Colon (tissue), 2 donors: Measurements from ENCODE around the gene PPP1R12A.
"Not testable (repeated sequence)": the region's sequence is repeated elsewhere in the genome, so short reads cannot be mapped to it uniquely, and the experiment has no call there.

Source experiments
- FAIRE-seq: peaks from 2 replicates; lab custom pipeline; 2012; peaks lifted over from hg19 to GRCh38; lab: Jason Lieb, UNC
- donor health status: control.
- donor health status: control.

The PPP1R12A gene

GRCh38 chr12:79935021-79935623 is at the start of gene PPP1R12A:
PPP1R12A (minus strand) TSS chr12:79935097; CDS start chr12:79934931, 166 bp downstream.
- no peak for FAIRE-seq

- no peak for FAIRE-seq
Observed at GRCh38 chr12:79983986-79984620, 49.2 kb upstream of the PPP1R12A start.

DNA sequence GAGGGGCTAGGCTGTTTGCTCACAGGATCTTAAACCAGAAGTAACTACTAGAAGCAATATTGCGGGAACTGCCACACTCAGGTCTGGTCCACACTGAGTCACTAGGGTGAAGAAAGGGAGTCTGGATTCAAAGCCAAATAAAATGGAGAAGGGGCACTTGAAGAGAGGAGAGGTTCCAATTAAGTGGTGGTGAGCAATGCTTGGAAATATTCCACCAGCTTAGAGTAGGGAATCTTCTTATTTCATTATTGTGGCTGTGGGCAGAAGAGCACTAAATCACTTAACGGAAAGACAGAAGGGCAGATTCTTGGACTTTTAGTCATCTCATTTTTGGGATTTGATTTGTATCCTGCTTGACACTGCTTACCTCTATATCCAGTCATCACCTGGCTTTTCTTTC is 48.6 kb upstream of the PPP1R12A start:
- FAIRE-seq, result no peak

GRCh38 chr12:79982086-79983062 is 47.5 kb upstream of the PPP1R12A start:
- no peak for FAIRE-seq

DNA sequence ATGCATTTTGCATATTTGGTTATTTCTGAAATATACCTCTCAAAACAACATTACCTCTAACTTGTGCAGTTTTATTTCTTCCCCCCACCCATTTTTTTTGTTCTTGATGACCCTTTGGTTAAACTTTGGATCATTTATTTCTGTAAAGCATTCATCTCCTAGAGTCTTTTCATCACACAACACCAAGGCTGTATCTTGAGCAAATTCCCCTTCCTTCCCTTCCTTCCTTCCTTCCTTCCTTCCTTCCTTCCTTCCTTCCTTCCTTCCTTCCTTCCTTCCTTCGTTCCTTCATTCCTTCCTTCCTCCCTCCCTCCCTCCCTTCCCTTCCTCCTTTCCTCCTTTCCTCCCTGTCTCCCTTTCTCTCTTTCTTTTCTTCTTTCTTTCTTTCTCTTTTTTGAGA is 43.8 kb upstream of the PPP1R12A start:
- FAIRE-seq, result no peak

GRCh38 chr12:79977856-79978460 is 43.1 kb upstream of the PPP1R12A start:
- not testable (repeated sequence) for FAIRE-seq

DNA sequence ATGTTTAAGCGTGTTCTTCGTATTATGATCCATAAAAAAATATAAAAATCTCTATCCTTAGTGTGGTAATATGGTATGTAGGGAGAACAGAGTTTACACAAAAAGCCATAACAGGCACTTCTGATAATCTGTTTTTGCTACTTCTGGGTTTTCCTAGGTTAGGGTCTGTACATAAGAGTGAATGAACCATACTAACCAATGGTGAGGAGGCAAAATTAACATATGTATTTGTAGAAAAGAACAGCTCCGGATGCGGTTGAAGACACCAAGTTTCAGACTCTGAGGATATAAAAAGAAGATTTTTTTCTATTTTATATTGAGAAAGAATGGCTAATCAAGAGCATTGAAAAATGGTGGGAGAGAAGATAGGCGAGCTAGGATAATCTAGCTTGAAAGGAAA is 40.2 kb upstream of the PPP1R12A start:
- FAIRE-seq, result no peak

GRCh38 chr12:79973801-79974200 is 38.9 kb upstream of the PPP1R12A start:
- no peak for FAIRE-seq

DNA sequence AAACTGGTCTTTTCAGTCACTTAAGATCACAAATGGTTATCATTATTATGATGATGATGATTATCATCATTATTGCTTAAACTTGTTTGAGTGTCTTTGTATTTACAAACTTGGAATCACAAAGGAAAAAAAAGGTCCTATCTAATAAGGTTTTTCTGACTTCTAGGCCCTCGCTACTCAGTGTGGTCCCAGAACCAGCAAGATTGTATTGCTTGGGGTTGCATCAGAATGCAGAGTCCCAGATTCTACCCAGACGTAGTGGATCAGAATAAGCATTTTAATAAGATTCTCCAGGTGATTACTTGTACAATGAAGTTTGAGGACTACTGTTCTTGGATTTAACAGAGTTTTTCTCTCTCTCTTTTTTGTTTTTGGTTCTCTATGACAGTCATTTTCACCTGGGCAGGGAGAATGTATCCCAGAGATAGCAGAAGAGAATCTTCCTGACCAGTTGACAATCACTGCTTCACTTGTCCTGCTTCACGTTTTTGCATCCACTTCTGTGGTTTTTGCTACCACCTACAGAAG is 29.3 kb upstream of the PPP1R12A start:
- FAIRE-seq, result no peak

- no peak for FAIRE-seq
Observed at GRCh38 chr12:79961411-79961810, 26.5 kb upstream of the PPP1R12A start.

- FAIRE-seq, result no peak
Observed at GRCh38 chr12:79959484-79959883, 24.6 kb upstream of the PPP1R12A start.

GRCh38 chr12:79956896-79957295 is 22.0 kb upstream of the PPP1R12A start:
- no peak for FAIRE-seq

DNA sequence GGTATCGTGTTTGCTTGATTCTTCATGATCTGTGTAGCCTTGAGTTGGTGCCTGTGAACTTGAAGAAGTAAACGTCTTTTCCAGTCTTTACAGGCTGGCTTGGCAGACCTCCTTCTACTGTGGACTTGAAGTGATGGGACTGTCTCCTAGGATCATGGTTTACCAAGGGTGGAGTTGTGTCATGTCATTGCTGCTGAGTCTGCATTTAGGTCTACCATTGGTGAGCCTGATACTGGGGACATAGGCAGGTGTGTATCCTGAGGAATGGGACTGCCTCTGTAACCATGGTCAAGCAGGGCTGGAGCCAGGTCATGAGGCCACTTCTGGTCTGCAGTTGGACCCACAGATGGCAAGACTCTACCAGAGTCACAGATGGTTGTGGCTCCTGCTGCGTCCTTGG is 20.7 kb upstream of the PPP1R12A start:
- FAIRE-seq, result no peak

DNA sequence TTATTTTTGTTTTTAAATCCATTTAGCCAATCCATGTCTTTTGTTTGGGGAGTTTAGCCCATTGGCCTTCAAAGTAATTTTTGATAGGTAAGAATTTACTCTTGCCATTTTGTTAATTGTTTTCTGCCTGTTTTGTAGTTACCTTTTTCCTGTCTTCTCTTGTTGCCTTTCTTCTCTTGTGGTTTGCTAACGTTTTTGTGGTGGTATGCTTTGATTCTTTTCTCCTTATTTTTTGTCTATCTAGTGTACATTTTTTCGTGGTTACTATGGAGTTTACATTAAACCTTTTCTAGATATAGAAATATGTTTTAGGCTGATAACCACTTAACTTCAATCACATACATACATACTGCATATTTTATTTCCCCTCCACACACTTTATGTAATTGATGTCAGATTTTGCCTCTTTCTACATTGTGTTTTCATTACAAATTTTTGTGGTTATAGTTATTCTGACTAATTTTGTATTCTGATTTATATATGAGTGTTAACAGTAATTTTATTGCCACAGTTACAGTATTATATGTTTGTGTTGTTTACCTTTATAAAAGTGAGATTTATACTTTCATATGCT is 19.2 kb upstream of the PPP1R12A start:
- no peak for FAIRE-seq

DNA sequence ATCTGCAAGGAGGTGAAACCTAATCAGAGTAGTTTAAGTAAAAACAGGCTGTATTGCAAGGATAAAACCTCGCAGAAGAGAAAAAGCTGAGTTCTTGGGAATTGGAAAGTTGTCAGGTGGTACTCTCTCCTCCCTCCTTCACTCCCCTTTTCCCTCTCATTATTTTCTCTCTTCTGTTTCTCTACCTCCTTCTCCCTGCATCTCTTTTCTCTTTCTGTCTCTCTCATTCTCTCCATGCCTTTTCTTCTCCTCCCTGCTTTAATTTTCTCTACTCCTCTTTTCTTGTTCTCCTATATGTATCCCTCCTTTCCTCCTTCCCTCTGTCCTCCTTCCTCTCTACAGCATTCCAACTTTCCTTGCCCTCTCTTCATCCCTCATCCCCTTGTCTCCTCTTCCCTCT is 14.2 kb upstream of the PPP1R12A start:
- FAIRE-seq, result no peak

DNA sequence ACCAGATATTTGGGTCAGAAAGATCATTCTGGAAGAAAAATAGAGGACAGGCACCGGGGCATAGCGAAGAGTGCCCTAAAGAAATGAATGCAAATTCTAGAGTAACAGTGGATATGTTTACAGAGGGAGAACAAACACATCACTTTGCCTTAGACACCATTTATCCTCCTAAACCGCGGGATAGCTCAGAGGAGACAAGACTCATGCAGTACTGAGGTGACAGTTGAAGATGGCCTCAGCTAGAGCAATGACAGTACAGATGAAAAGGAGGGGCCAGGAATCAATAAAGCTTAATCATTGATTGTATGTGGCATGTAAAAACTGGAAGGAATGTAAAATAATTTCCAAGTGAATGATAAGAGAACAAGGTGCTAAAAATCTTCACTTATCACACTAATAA is 10.5 kb upstream of the PPP1R12A start:
- no peak for FAIRE-seq

DNA sequence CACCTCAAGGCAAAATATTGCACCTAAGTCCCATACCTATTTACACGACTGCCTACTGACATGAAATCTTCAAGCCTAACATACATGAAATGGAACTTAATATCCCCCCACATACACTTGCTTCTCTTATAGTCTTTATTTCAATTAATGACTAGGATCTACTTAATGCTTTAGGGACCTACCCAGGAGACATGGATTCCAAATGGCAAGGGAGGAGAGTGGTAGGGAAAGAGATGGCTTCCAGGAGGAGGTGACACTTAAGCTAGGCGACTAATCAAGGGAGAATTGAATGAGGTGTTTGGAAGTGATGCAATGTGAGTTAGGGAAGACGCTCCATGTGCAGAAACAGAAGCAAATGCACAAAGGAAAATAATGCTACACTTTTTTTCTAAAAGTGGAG is 9.7 kb upstream of the PPP1R12A start:
- FAIRE-seq, result no peak

- FAIRE-seq, result not testable (repeated sequence)
Observed at GRCh38 chr12:79942846-79943245, 7.9 kb upstream of the PPP1R12A start.

DNA sequence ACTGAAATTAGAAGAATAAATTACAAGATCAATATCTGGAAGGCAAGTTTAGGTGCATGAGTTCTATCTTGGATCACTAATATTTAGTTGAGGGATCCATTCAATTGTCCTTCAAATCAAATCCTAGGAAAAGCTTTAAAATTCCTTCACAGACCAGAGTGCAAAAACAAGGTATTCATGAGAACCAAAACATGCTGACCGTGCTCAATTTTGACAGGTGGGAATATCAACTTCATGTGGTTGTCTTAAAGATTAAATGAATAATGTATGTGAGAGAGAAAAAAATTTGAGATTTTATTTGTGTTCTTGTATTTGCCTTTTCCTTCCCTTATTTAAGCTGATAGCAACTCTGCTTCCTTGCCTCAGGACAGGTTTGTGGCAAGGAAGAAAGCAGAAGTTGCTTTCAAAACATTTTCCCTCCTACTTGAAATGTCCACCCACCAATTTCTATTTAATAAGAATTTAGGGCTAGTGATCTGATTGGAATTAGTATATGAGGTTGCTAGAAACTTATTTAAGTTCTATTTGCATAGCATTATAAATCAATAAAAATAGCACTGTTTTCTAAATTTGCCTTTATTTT is 4.9 kb upstream of the PPP1R12A start:
- no peak for FAIRE-seq

DNA sequence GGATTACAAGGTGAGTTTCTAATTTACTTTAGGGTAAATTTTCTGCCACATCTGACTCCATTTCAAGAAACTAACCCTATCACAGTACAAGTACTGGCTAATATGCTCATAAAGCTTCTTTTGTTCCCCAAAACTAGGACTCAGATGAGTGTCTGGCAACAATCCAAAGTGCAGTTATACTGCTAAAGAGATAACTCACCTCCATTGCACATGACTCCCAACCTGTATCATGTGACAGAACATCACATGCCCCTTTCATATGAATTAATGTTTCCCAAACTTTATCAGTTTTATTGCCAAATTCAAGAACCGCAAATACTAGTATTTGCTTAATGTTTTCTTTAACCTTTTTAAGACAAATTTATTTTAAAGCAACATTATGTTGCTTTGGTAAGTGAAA is 3.9 kb upstream of the PPP1R12A start:
- no peak for FAIRE-seq

DNA sequence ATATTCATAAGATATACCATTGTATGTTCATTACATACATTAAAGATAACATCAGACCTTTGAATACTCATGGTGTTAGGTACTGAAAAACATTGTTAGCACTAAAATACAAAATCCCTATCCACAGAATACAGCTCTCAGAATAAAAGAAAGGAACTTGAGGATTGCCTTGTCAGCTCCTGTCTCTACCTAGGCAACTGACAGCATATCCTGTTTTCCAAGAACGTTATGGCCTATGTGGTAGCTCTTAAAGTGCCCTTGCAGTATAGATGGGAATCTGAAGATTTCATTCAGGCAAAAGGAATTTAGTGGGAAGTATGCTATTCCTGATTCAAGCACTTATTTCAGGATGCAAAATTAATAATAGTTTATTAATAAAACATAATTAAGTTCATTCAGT is 1.8 kb upstream of the PPP1R12A start:
- no peak for FAIRE-seq
